Spleen (tissue), 11 donors: Measurements from ENCODE around the gene PNPLA1. TPM values are rescaled to one million over a fixed set of nuclear protein-coding genes. Genes with fewer than 3 reads are reported as not detected.

ENCODE experiments used
- DNase-seq: peaks from one replicate; pipeline ENCODE4 v3.0.0-alpha.2; 2020
- H3K27ac ChIP-seq, 8 donors: fragments of 200-600 bp; sonication (generic) in 7 of 8; 1 replicate in 4 of 8; 2 replicates in 4 of 8; pipeline versions ENCODE4 v1.5.0 to v1.8.0; 2016 to 2021; ENCODE audit warnings: inconsistent platforms in 4 of 8, mild to moderate bottlenecking in 4 of 8, moderate library complexity in 1 of 8
- H3K27me3 ChIP-seq, 7 donors: fragments of 200-600 bp; sonication (generic) in 6 of 7; replicated peaks in 1 of 7; 1 replicate in 4 of 7; 2 replicates in 3 of 7; pipeline versions ENCODE4 v1.5.0 to v1.8.0; 2016 to 2021; ENCODE audit warnings: inconsistent platforms in 3 of 7, mild to moderate bottlenecking in 1 of 7
- H3K36me3 ChIP-seq, 6 donors: fragments of 200-600 bp; sonication (generic) in 5 of 6; 1 replicate in 4 of 6; 2 replicates in 2 of 6; pipeline versions ENCODE4 v1.5.0 to v1.8.0; 2016 to 2021; ENCODE audit warnings: inconsistent platforms in 2 of 6
- H3K4me1 ChIP-seq, 6 donors: fragments of 200-600 bp; sonication (generic) in 5 of 6; 1 replicate in 3 of 6; 2 replicates in 3 of 6; pipeline versions ENCODE4 v1.5.0 to v1.8.0; 2016 to 2021; ENCODE audit warnings: inconsistent platforms in 3 of 6
- H3K4me3 ChIP-seq, 8 donors: fragments of 200-600 bp; sonication (generic) in 7 of 8; 1 replicate in 4 of 8; 2 replicates in 4 of 8; pipeline versions ENCODE4 v1.5.0 to v1.8.0; 2016 to 2021; ENCODE audit warnings: inconsistent platforms in 4 of 8, mild to moderate bottlenecking in 4 of 8, moderate library complexity in 2 of 8
- H3K9me3 ChIP-seq, 8 donors: fragments of 200-600 bp; sonication (generic) in 7 of 8; 1 replicate in 4 of 8; 2 replicates in 4 of 8; pipeline versions ENCODE4 v1.5.0 to v1.8.0; 2016 to 2021; ENCODE audit warnings: inconsistent platforms in 4 of 8
- CTCF ChIP-seq, 11 experiments: fragments of 200-600 bp in 7 of 11; fragments of 450-650 bp in 4 of 11; sonication (generic) in 4 of 11; IDR thresholded peaks in 8 of 11; conservative IDR thresholded peaks in 3 of 11; 1 replicate in 7 of 11; 2 replicates in 4 of 11; pipeline versions ENCODE4 v1.4.0 to v1.8.0; 2016 to 2021; ENCODE audit warnings: antibody characterized with exemption in 11 of 11, inconsistent platforms in 4 of 11, mild to moderate bottlenecking in 1 of 11
- POLR2A ChIP-seq, 3 donors: fragments of 450-650 bp; IDR thresholded peaks; one replicate each; pipeline ENCODE4 v1.5.1; 2017; ENCODE audit warnings: antibody characterized with exemption in 3 of 3, mild to moderate bottlenecking in 1 of 3
- POLR2AphosphoS5 ChIP-seq, 3 donors: sonication (generic); formaldehyde crosslinking; IDR thresholded peaks; one replicate each; pipeline ENCODE4 v1.5.1; 2017; ENCODE audit warnings: antibody characterized with exemption in 3 of 3
- WGBS, 5 donors: extraction: QIAGEN DNeasy Blood & Tissue Kit in 3 of 5; methylation state at CpG; one replicate each; pipeline versions ENCODE4 v1.1.5 to v1.1.7; 2013 to 2018; 5-methylcytosine and 5-hydroxymethylcytosine counted together
- intact Hi-C: fragments of 100-400 bp; cut with DNase I; formaldehyde crosslinking; loops from one replicate; pipeline ENCODE4 v1.15.0; 2023; ENCODE audit warnings: low total_unique reads
- polyA plus RNA-seq, 3 donors: library from polyadenylated mRNA; stranded (reverse); fragments of 200-250 nt; gene quantifications; one replicate each; pipeline ENCODE4 v1.2.1, GENCODE V29; 2013
- total RNA-seq, 7 donors: library from RNA; depleted of rRNA in 3 of 7; stranded (reverse); fragments of >200 nt in 3 of 7; fragmentation: NEBNext Ultra II Directional in 4 of 7; extraction: Animal tissue kit (Norgen Biotek cat#: 25700) in 4 of 7; gene quantifications; one replicate each; pipeline versions ENCODE4 v1.1.0 to v1.2.1, GENCODE V29; 2016 to 2021
- donor health status: healthy with polysubstance abuse.
- donor health status: DM: no; HTN: no; CAD: no; lungs with moderate emphysema.
- donor health status: DM: no; HTN: no; CAD: no.
- donor health status: Bipolar disorder and iron deficiency.
- donor health status: healthy.
- donor health status: DM: no; HTN: no; CAD: no.
- donor health status: DM: yes; HTN: yes; CAD: no.

PNPLA1 gene
- total and polyA plus RNA-seq, 10 donors: 0.05 to 3.7 (median 0.88) TPM

- intact Hi-C loops: no loop called here
- Histone ChIP-seq H3K27me3 (peaks cover 0 to 10% (median 0%) of the 10 kb centered on the region in 7 donors), H3K4me1 (peaks cover 0 to 27% (median 2%) of the 10 kb centered on the region in 6 donors), H3K4me3 (no peak overlapping the region), H3K36me3 (no peaks in the 10 kb centered on the region), H3K27ac (no peak overlapping the region), H3K9me3 (no peaks in the 10 kb centered on the region)
- TF ChIP-seq POLR2A (IDR thresholded peaks at IDR 0.05) (no peak), POLR2AphosphoS5 (IDR thresholded peaks at IDR 0.05) (no peak)
- 81 to 97% (median 94%) methylated on average over 7 of the region's 7 CpGs for WGBS, 5 donors
- DNase-seq: no peak
Measured at GRCh38 chr6:36297511-36297910, 27.7 kb downstream of the PNPLA1 start.

GRCh38 chr6:36298027-36298426 is 28.2 kb downstream of the PNPLA1 start:
- Histone ChIP-seq H3K27ac (no peak overlapping the region), H3K4me1 (peaks cover 0 to 27% (median 6%) of the 10 kb centered on the region in 6 donors), H3K36me3 (no peaks in the 10 kb centered on the region), H3K27me3 (peaks cover 0 to 10% (median 0%) of the 10 kb centered on the region in 7 donors), H3K9me3 (no peaks in the 10 kb centered on the region), H3K4me3 (no peak overlapping the region)
- 90 to 93% (median 91%) methylated on average over 4 of the region's 4 CpGs for WGBS, 5 donors
- intact Hi-C loops: no loop called here
- no peak for TF ChIP-seq CTCF (IDR thresholded peaks at IDR 0.05 in 8 of 11, conservative IDR thresholded peaks at IDR 0.05 in 3 of 11)
- no peak for DNase-seq

- intact Hi-C loops: no loop called here
- 68 to 88% (median 85%) methylated on average over 10 of the region's 10 CpGs for WGBS, 5 donors
- Histone ChIP-seq H3K27me3 (peaks cover 0 to 10% (median 0%) of the 10 kb centered on the region in 7 donors), H3K27ac (no peak overlapping the region), H3K4me3 (no peak overlapping the region), H3K9me3 (no peaks in the 10 kb centered on the region), H3K4me1 (peaks cover 0 to 23% (median 6%) of the 10 kb centered on the region in 6 donors), H3K36me3 (peaks cover 0 to 14% (median 0%) of the 10 kb centered on the region in 6 donors)
- no peak for DNase-seq
- TF ChIP-seq POLR2A (IDR thresholded peaks at IDR 0.05): no peak
- no peak for TF ChIP-seq CTCF (IDR thresholded peaks at IDR 0.05 in 8 of 11, conservative IDR thresholded peaks at IDR 0.05 in 3 of 11)
- TF ChIP-seq POLR2AphosphoS5 (IDR thresholded peaks at IDR 0.05): no peak
Measured at GRCh38 chr6:36301085-36301658, 31.3 kb downstream of the PNPLA1 start.

GRCh38 chr6:36301781-36302180 is 31.9 kb downstream of the PNPLA1 start:
- peaks cover 0 to 17% (median 6%) of the 10 kb centered on the region in 6 donors for H3K4me1 ChIP-seq
- H3K9me3 ChIP-seq: no peaks in the 10 kb centered on the region
- no peak for DNase-seq
- no peak overlapping the region for H3K27ac ChIP-seq
- peaks cover 0 to 20% (median 0%) of the 10 kb centered on the region in 6 donors for H3K36me3 ChIP-seq
- H3K4me3 ChIP-seq: no peak overlapping the region
- 69 to 78% (median 73%) methylated on average over 4 to 7 of the region's 7 CpGs for WGBS, 5 donors
- intact Hi-C loops: no loop called here
- TF ChIP-seq POLR2AphosphoS5 (IDR thresholded peaks at IDR 0.05) (no peak), POLR2A (IDR thresholded peaks at IDR 0.05) (no peak), CTCF (IDR thresholded peaks at IDR 0.05 in 8 of 11, conservative IDR thresholded peaks at IDR 0.05 in 3 of 11) (no peak)
- peaks cover 0 to 10% (median 0%) of the 10 kb centered on the region in 7 donors for H3K27me3 ChIP-seq
